Left lung (tissue), 10 donors: ENCODE measurements around the gene CHD3. TPM values are rescaled to one million over a fixed set of nuclear protein-coding genes. Genes with fewer than 3 reads are reported as not detected.

Experiments used
- ATAC-seq: fragments of 200-7000 bp; cut with Tn5 transposase; one replicate; pipeline ENCODE4 v1.9.1; 2020; ENCODE audit warnings: moderate library complexity
- DNase-seq, 4 donors: peaks; one replicate each; pipeline ENCODE4 v3.0.0-alpha.2; 2013 to 2020
- H3K27ac ChIP-seq, 2 donors: fragments of 200-600 bp; sonication (generic) in 1 of 2; one replicate each; pipeline versions ENCODE4 v1.5.0 to v1.8.0; 2020 to 2021
- H3K27me3 ChIP-seq, 2 donors: fragments of 200-600 bp; sonication (generic) in 1 of 2; one replicate each; pipeline versions ENCODE4 v1.5.0 to v1.8.0; 2020 to 2021
- H3K36me3 ChIP-seq, 2 donors: fragments of 200-600 bp; sonication (generic) in 1 of 2; one replicate each; pipeline versions ENCODE4 v1.5.0 to v1.8.0; 2020 to 2021
- H3K4me1 ChIP-seq, 2 donors: fragments of 200-600 bp; one replicate each; pipeline ENCODE4 v1.8.0; 2021
- H3K4me3 ChIP-seq, 2 donors: fragments of 200-600 bp; sonication (generic) in 1 of 2; one replicate each; pipeline versions ENCODE4 v1.5.0 to v1.8.0; 2020 to 2021; ENCODE audit warnings: mild to moderate bottlenecking in 1 of 2
- H3K9me3 ChIP-seq, 2 donors: fragments of 200-600 bp; sonication (generic) in 1 of 2; one replicate each; pipeline versions ENCODE4 v1.5.0 to v1.8.0; 2020 to 2021
- CTCF ChIP-seq, 2 donors: fragments of 200-600 bp; sonication (generic) in 1 of 2; IDR thresholded peaks; one replicate each; pipeline versions ENCODE4 v1.5.0 to v1.8.0; 2021; ENCODE audit warnings: antibody characterized with exemption in 2 of 2
- intact Hi-C, 2 donors: fragments of 100-400 bp; cut with DNase I; formaldehyde crosslinking; loops; one replicate each; pipeline versions ENCODE4 v1.11.2 to v1.14.2; 2022
- polyA plus RNA-seq, 6 donors: library from polyadenylated mRNA; unstranded; fragments of 120-200 nt; gene quantifications; one replicate each; pipeline ENCODE4 v1.2.1, GENCODE V29; 2013; ENCODE audit not compliant: insufficient read length in 6 of 6
- total RNA-seq, 2 donors: library from RNA; stranded (reverse); fragmentation: NEBNext Ultra II Directional; extraction: Animal tissue kit (Norgen Biotek cat#: 25700); gene quantifications; one replicate each; pipeline ENCODE4 v1.2.1, GENCODE V29; 2021
- donor health status: DM: no; HTN: yes; CAD: no.
- donor health status: DM: no; HTN: no; CAD: no.

Gene CHD3
- total and polyA plus RNA-seq, 8 donors: 95.3 to 222 (median 202) TPM

GRCh38 chr17:7915611-7916384 is 27.2 kb downstream of the CHD3 start, which contains the start of gene RNF227:
Gene RNF227 (minus strand): TSS chr17:7916289. CDS start chr17:7916195, 94 bp downstream.
- Histone ChIP-seq H3K9me3 (no peaks in the 10 kb centered on the region), H3K27ac (peak within 1 kb of the TSS; percentile 94 to 96), H3K4me1 (peaks cover 16 to 26% of the 10 kb centered on the region in 2 donors), H3K4me3 (peak within 1 kb of the TSS; percentile 53 to 76), H3K27me3 (no peaks in the 10 kb centered on the region), H3K36me3 (peaks cover 0 to 17% of the 10 kb centered on the region in 2 donors)
- TF ChIP-seq CTCF (IDR thresholded peaks at IDR 0.05): no peak
- peak; percentile 95 to 99 (median 96) for DNase-seq
- intact Hi-C loops: no loop called here
- peak; percentile 88 for ATAC-seq

- intact Hi-C loops: no loop called here
These were observed 27.7 kb downstream of the CHD3 start for GRCh38 chr17:7916385-7916682.

GRCh38 chr17:7916808-7917207 is 28.2 kb downstream of the CHD3 start:
- TF ChIP-seq CTCF (IDR thresholded peaks at IDR 0.05): no peak
- H3K27ac ChIP-seq: peak overlapping the region; percentile 94 to 96
- H3K27me3 ChIP-seq: no peaks in the 10 kb centered on the region
- H3K9me3 ChIP-seq: no peaks in the 10 kb centered on the region
- intact Hi-C loops: no loop called here
- H3K4me1 ChIP-seq: peaks cover 16 to 26% of the 10 kb centered on the region in 2 donors
- peaks cover 0 to 7% of the 10 kb centered on the region in 2 donors for H3K36me3 ChIP-seq
- H3K4me3 ChIP-seq: no peak overlapping the region
- DNase-seq (no peak), ATAC-seq (peak; percentile 1)

More at GRCh38 chr17:7916385-7916682, 27.7 kb downstream of the CHD3 start:
- DNase-seq: no peak
- Histone ChIP-seq H3K27ac (peak overlapping the region; percentile 94 to 96), H3K9me3 (no peaks in the 10 kb centered on the region), H3K36me3 (peaks cover 0 to 12% of the 10 kb centered on the region in 2 donors), H3K27me3 (no peaks in the 10 kb centered on the region), H3K4me3 (peak overlapping the region; percentile 52 to 76), H3K4me1 (peaks cover 16 to 26% of the 10 kb centered on the region in 2 donors)
- no peak for ATAC-seq
- TF ChIP-seq CTCF (IDR thresholded peaks at IDR 0.05): no peak

GRCh38 chr17:7922269-7922844 is 33.8 kb downstream of the CHD3 start:
- Histone ChIP-seq H3K4me1 (peaks cover 9 to 16% of the 10 kb centered on the region in 2 donors), H3K27me3 (no peaks in the 10 kb centered on the region), H3K36me3 (no peaks in the 10 kb centered on the region), H3K9me3 (no peaks in the 10 kb centered on the region), H3K4me3 (peak overlapping the region; percentile 27 to 43), H3K27ac (peak overlapping the region; percentile 55 to 73)
- TF ChIP-seq CTCF (IDR thresholded peaks at IDR 0.05): no peak
- intact Hi-C loops: no loop called here
- DNase-seq (peak in 1 of 4 donors; percentile 55), ATAC-seq (no peak)
